Heart left ventricle (tissue), 16 donors: Measurements from ENCODE around the gene SLIT1. TPM values are rescaled to one million over a fixed set of nuclear protein-coding genes. Genes with fewer than 3 reads are reported as not detected.

Experiments used
- ATAC-seq, 4 donors: fragments of 200-7000 bp; cut with Tn5 transposase; one replicate each; pipeline ENCODE4 v1.9.1; 2020 to 2022; ENCODE audit warnings: moderate library complexity in 4 of 4, mild to moderate bottlenecking in 3 of 4, moderate number of reproducible peaks in 1 of 4
- DNase-seq, 5 donors: peaks; one replicate each; pipeline ENCODE4 v3.0.0-alpha.2; 2020
- H3K27ac ChIP-seq, 12 donors: fragments of 200-600 bp; sonication (generic) in 4 of 12; one replicate each; pipeline versions ENCODE4 v1.5.0 to v1.8.0; 2016 to 2022; ENCODE audit warnings: mild to moderate bottlenecking in 2 of 12
- H3K27me3 ChIP-seq, 9 donors: fragments of 200-600 bp; sonication (generic) in 2 of 9; one replicate each; pipeline versions ENCODE4 v1.5.1 to v1.8.0; 2016 to 2022; ENCODE audit warnings: mild to moderate bottlenecking in 3 of 9
- H3K36me3 ChIP-seq, 9 donors: fragments of 200-600 bp; sonication (generic) in 2 of 9; one replicate each; pipeline versions ENCODE4 v1.5.0 to v1.8.0; 2018 to 2022; ENCODE audit warnings: mild to moderate bottlenecking in 2 of 9
- H3K4me1 ChIP-seq, 12 donors: fragments of 200-600 bp; sonication (generic) in 4 of 12; one replicate each; pipeline versions ENCODE4 v1.5.0 to v1.8.0; 2016 to 2022; ENCODE audit warnings: mild to moderate bottlenecking in 3 of 12
- H3K4me3 ChIP-seq, 12 donors: fragments of 200-600 bp; sonication (generic) in 4 of 12; one replicate each; pipeline versions ENCODE4 v1.5.0 to v1.8.0; 2017 to 2022; ENCODE audit warnings: mild to moderate bottlenecking in 9 of 12, moderate library complexity in 4 of 12
- H3K9me3 ChIP-seq, 12 donors: fragments of 200-600 bp; sonication (generic) in 4 of 12; one replicate each; pipeline versions ENCODE4 v1.5.0 to v1.8.0; 2016 to 2022; ENCODE audit warnings: mild to moderate bottlenecking in 1 of 12
- CTCF ChIP-seq, 12 donors: fragments of 200-600 bp; sonication (generic) in 4 of 12; IDR thresholded peaks; one replicate each; pipeline versions ENCODE4 v1.5.0 to v1.8.0; 2018 to 2022; ENCODE audit warnings: antibody characterized with exemption in 12 of 12, mild to moderate bottlenecking in 5 of 12
- POLR2A ChIP-seq, 2 donors: fragments of 450-650 bp; IDR thresholded peaks; one replicate each; pipeline ENCODE4 v1.6.1; 2017; ENCODE audit warnings: antibody characterized with exemption in 2 of 2, mild to moderate bottlenecking in 2 of 2, moderate library complexity in 2 of 2
- WGBS, 4 donors: extraction: QIAGEN DNeasy Blood & Tissue Kit in 2 of 4; methylation state at CpG; one replicate each; pipeline versions ENCODE4 v1.1.5 to v1.1.7; 2013 to 2018; 5-methylcytosine and 5-hydroxymethylcytosine counted together
- intact Hi-C, 10 donors: fragments of 100-400 bp; cut with DNase I; formaldehyde crosslinking; loops; one replicate each; pipeline versions ENCODE4 v1.11.1 to v1.14.2; 2022
- polyA plus RNA-seq, 2 donors: library from polyadenylated mRNA; stranded (reverse); fragments of 200-250 nt; gene quantifications; one replicate each; pipeline ENCODE4 v1.2.3, GENCODE V29; 2013
- total RNA-seq, 9 donors: library from RNA; depleted of rRNA in 2 of 9; stranded (reverse); fragments of >200 nt in 2 of 9; fragmentation: NEBNext Ultra II Directional in 3 of 9; extraction: Animal tissue kit (Norgen Biotek cat#: 25700) in 3 of 9; gene quantifications; one replicate each; pipeline versions ENCODE4 v1.1.0 to v1.2.4, GENCODE V29; 2016 to 2023
- donor health status: ischemic (EF 13 %, LVEDD 7.1; RV severe dilation, severe dysfunction).
- donor health status: healthy with polysubstance abuse.
- donor health status: DM: no; HTN: yes; CAD: no.
- donor health status: DM: no; HTN: no; CAD: no.
- donor health status: ischemic (EF 25% LVEDD 6.9; RV normal size, moderate dysfunction).
- donor health status: ischemic (EF 25% LVEDD 5.7; RV mildly dilated, moderate dysfunction).
- donor health status: healthy.
- donor health status: DM: yes; HTN: yes; CAD: no.
- donor health status: ischemic (EF 35%, LVEDD 5.7; RV mildly dilated, moderate dysfunction).
- donor health status: nonischemic (EF 11% LVEDD 7.7; RV severe dilation, severe dysfunction).
- donor health status: DM: yes; HTN: yes; CAD: no.
- donor health status: PGD.
- donor health status: ischemic (EF 29% LVEDD 5.4; RV normal size, mild dysfunction).
- donor health status: nonischemic (EF 23%, LVEDD 6.1; RV moderate dilation, normal function).

Gene SLIT1
- total and polyA plus RNA-seq, 11 donors = 0.04 to 0.61 (median 0.12) TPM

- no peak for ATAC-seq
- Histone ChIP-seq H3K4me3 (no peak overlapping the region), H3K36me3 (no peaks in the 10 kb centered on the region), H3K4me1 (peaks cover 0 to 5% (median 0%) of the 10 kb centered on the region in 12 donors), H3K27me3 (no peaks in the 10 kb centered on the region), H3K9me3 (peaks cover 0 to 11% (median 7%) of the 10 kb centered on the region in 12 donors), H3K27ac (no peak overlapping the region)
- 84 to 90% (median 90%) methylated on average over 7 to 8 of the region's 8 CpGs for WGBS, 4 donors
- DNase-seq = no peak
- intact Hi-C loops = no loop called here
- TF ChIP-seq CTCF (IDR thresholded peaks at IDR 0.05) = no peak
- TF ChIP-seq POLR2A (IDR thresholded peaks at IDR 0.05) = no peak
Measured at GRCh38 chr10:97012470-97012869, 173.3 kb downstream of the SLIT1 start.

GRCh38 chr10:97011397-97011796, 174.4 kb downstream of the SLIT1 start:
- Histone ChIP-seq H3K27ac (no peak overlapping the region), H3K4me1 (peaks cover 0 to 5% (median 0%) of the 10 kb centered on the region in 12 donors), H3K27me3 (no peaks in the 10 kb centered on the region), H3K36me3 (no peaks in the 10 kb centered on the region), H3K4me3 (no peak overlapping the region), H3K9me3 (peaks cover 0 to 21% (median 10%) of the 10 kb centered on the region in 12 donors)
- ATAC-seq = peak in 1 of 4 donors; percentile 15
- no peak for DNase-seq
- TF ChIP-seq POLR2A (IDR thresholded peaks at IDR 0.05) = no peak
- intact Hi-C loops = no loop called here

GRCh38 chr10:97010695-97011206, 175.0 kb downstream of the SLIT1 start:
- peaks cover 0 to 5% (median 0%) of the 10 kb centered on the region in 12 donors for H3K4me1 ChIP-seq
- no peaks in the 10 kb centered on the region for H3K36me3 ChIP-seq
- H3K9me3 ChIP-seq = peaks cover 0 to 24% (median 10%) of the 10 kb centered on the region in 12 donors
- no peaks in the 10 kb centered on the region for H3K27me3 ChIP-seq
- H3K4me3 ChIP-seq = no peak overlapping the region
- WGBS, 4 donors = 84 to 96% (median 91%) methylated on average over 2 to 4 of the region's 4 CpGs
- intact Hi-C loops = no loop called here
- ATAC-seq (peak in 2 of 4 donors; percentile 19 to 32), DNase-seq (no peak)
- no peak for TF ChIP-seq CTCF (IDR thresholded peaks at IDR 0.05)
- no peak for TF ChIP-seq POLR2A (IDR thresholded peaks at IDR 0.05)
- no peak overlapping the region for H3K27ac ChIP-seq

GRCh38 chr10:97007417-97007816, 178.3 kb downstream of the SLIT1 start:
- no peak overlapping the region for H3K27ac ChIP-seq
- no peak for ATAC-seq
- WGBS, 4 donors = 42 to 94% (median 92%) methylated on average over 1 of the region's 1 CpG
- intact Hi-C loops = no loop called here
- DNase-seq = no peak
- no peak for TF ChIP-seq CTCF (IDR thresholded peaks at IDR 0.05)
- TF ChIP-seq POLR2A (IDR thresholded peaks at IDR 0.05) = no peak
- no peaks in the 10 kb centered on the region for H3K27me3 ChIP-seq
- no peaks in the 10 kb centered on the region for H3K36me3 ChIP-seq
- H3K4me3 ChIP-seq = no peak overlapping the region
- no peaks in the 10 kb centered on the region for H3K4me1 ChIP-seq
- peaks cover 0 to 24% (median 10%) of the 10 kb centered on the region in 12 donors for H3K9me3 ChIP-seq

- peaks cover 0 to 24% (median 10%) of the 10 kb centered on the region in 12 donors for H3K9me3 ChIP-seq
- no peak overlapping the region for H3K4me3 ChIP-seq
- ATAC-seq (no peak), DNase-seq (no peak)
- intact Hi-C loops = no loop called here
- no peaks in the 10 kb centered on the region for H3K27me3 ChIP-seq
- 76 to 83% (median 80%) methylated on average over 5 to 6 of the region's 6 CpGs for WGBS, 4 donors
- TF ChIP-seq CTCF (IDR thresholded peaks at IDR 0.05) = no peak
- no peak for TF ChIP-seq POLR2A (IDR thresholded peaks at IDR 0.05)
- no peaks in the 10 kb centered on the region for H3K36me3 ChIP-seq
- no peak overlapping the region for H3K27ac ChIP-seq
- no peaks in the 10 kb centered on the region for H3K4me1 ChIP-seq
Measured at GRCh38 chr10:97006364-97006763, 179.4 kb downstream of the SLIT1 start.
